Esophagus squamous epithelium (tissue), 5 donors: Measurements from ENCODE around the gene IFI6. TPM values are rescaled to one million over a fixed set of nuclear protein-coding genes. Genes with fewer than 3 reads are reported as not detected.

Source experiments
- DNase-seq: peaks from one replicate; lab custom pipeline; 2025; lab: John Stamatoyannopoulos, UW
- H3K27ac ChIP-seq, 4 donors: fragments of 200-600 bp; sonication (generic); one replicate each; pipeline ENCODE4 v1.5.1; 2016 to 2019; ENCODE audit warnings: mild to moderate bottlenecking in 1 of 4
- H3K27me3 ChIP-seq, 4 donors: fragments of 200-600 bp; sonication (generic); 1 replicate in 3 of 4; 2 replicates in 1 of 4; pipeline versions ENCODE4 v1.5.1 to v1.6.0; 2017 to 2021; ENCODE audit warnings: antibody characterized with exemption in 1 of 4
- H3K36me3 ChIP-seq, 3 donors: fragments of 200-600 bp; sonication (generic); one replicate each; pipeline ENCODE4 v1.5.1; 2016 to 2019
- H3K4me1 ChIP-seq, 3 donors: fragments of 200-600 bp; sonication (generic); one replicate each; pipeline ENCODE4 v1.5.1; 2017 to 2019
- H3K4me3 ChIP-seq, 4 donors: fragments of 200-600 bp; sonication (generic); 1 replicate in 3 of 4; 2 replicates in 1 of 4; pipeline ENCODE4 v1.5.1; 2016 to 2019; ENCODE audit warnings: mild to moderate bottlenecking in 2 of 4, moderate library complexity in 1 of 4
- H3K9me3 ChIP-seq, 3 donors: fragments of 200-600 bp; sonication (generic); one replicate each; pipeline ENCODE4 v1.5.1; 2016 to 2019
- CTCF ChIP-seq, 6 experiments: fragments of 450-650 bp in 4 of 6; fragments of 200-600 bp in 2 of 6; sonication (generic) in 2 of 6; IDR thresholded peaks; one replicate each; pipeline ENCODE4 v1.5.1; 2016 to 2019; ENCODE audit warnings: antibody characterized with exemption in 6 of 6, mild to moderate bottlenecking in 4 of 6, moderate library complexity in 4 of 6
- POLR2A ChIP-seq, 4 donors: fragments of 450-650 bp; IDR thresholded peaks; one replicate each; pipeline ENCODE4 v1.6.1; 2017; ENCODE audit warnings: antibody characterized with exemption in 4 of 4, mild to moderate bottlenecking in 4 of 4, moderate library complexity in 3 of 4
- WGBS, 2 donors: methylation state at CpG; one replicate each; pipeline ENCODE4 v1.1.5; 2018; 5-methylcytosine and 5-hydroxymethylcytosine counted together
- intact Hi-C: fragments of 100-400 bp; cut with DNase I; formaldehyde crosslinking; loops from one replicate; pipeline ENCODE4 v1.15.0; 2022
- total RNA-seq, 4 donors: library from RNA; depleted of rRNA; stranded (reverse); fragments of >200 nt; gene quantifications; one replicate each; pipeline ENCODE4 v1.1.0, GENCODE V29; 2016
- donor health status: DM: yes; HTN: yes; CAD: no.

Gene IFI6
- total RNA-seq, 4 donors from 2014 or later = 4.0 to 194 (median 13.6) TPM

- no peak for DNase-seq
- WGBS, 2 donors = 15 to 64% methylated on average over 2 to 4 of the region's 7 CpGs
- H3K27ac ChIP-seq = peak overlapping the region; percentile 13 to 83 (median 70)
- H3K27me3 ChIP-seq = no peaks in the 10 kb centered on the region
- no peaks in the 10 kb centered on the region for H3K36me3 ChIP-seq
- no peak for TF ChIP-seq CTCF (IDR thresholded peaks at IDR 0.05)
- TF ChIP-seq POLR2A (IDR thresholded peaks at IDR 0.05) = no peak
- H3K4me3 ChIP-seq = no peak overlapping the region
- H3K4me1 ChIP-seq = peaks cover 32 to 46% (median 33%) of the 10 kb centered on the region in 3 donors
- intact Hi-C loops = no loop called here
- H3K9me3 ChIP-seq = no peaks in the 10 kb centered on the region
Observed at GRCh38 chr1:27656157-27656893, 15.7 kb downstream of the IFI6 start.

DNA sequence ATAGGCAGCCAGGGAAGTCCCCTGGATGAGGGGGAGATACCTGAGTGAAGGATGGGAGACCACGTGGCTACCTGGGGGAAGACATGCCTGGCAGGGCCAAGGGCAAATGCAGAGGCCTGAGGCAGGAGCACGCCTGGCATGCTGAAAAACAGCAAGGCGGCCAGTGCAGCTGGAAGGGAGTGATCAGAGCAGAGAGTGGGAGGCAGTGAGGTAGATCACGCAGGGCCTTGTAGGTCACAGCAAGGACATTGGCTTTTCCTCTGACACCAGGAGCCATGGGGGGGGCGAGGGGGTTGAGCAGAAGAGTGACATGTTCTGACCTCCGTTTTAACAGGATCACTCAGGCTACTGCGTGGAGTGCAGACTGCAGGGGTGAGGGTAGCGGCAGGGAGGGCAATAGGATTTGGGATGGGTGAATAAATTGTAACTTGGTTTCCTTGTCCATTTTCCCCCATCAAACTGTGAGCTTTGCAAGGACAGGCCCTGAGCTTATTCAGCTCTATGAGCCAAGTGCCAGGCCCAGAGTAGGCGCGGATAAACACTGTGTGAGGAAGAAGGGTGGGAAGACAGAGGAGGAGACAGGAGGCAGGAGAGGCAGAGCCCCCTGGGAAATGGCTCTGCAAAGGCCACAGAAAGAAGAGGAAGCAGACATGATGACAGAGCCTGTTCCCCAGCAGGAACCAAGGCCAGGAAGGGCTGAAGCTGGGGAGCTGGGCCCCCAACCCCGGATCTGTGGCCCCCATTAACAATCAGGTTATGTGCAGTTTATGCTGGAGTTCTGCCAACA lies 16.6 kb downstream of the IFI6 start:
- H3K9me3 ChIP-seq = no peaks in the 10 kb centered on the region
- no peak for DNase-seq
- TF ChIP-seq POLR2A (IDR thresholded peaks at IDR 0.05) (no peak), CTCF (IDR thresholded peaks at IDR 0.05) (no peak)
- peak overlapping the region in 3 of 4 donors; percentile 67 to 83 (median 72) for H3K27ac ChIP-seq
- no peaks in the 10 kb centered on the region for H3K27me3 ChIP-seq
- intact Hi-C loops = no loop called here
- H3K36me3 ChIP-seq = no peaks in the 10 kb centered on the region
- H3K4me3 ChIP-seq = no peak overlapping the region
- 59 to 66% methylated on average over 10 to 11 of the region's 11 CpGs for WGBS, 2 donors
- H3K4me1 ChIP-seq = peaks cover 28 to 50% (median 33%) of the 10 kb centered on the region in 3 donors

DNA sequence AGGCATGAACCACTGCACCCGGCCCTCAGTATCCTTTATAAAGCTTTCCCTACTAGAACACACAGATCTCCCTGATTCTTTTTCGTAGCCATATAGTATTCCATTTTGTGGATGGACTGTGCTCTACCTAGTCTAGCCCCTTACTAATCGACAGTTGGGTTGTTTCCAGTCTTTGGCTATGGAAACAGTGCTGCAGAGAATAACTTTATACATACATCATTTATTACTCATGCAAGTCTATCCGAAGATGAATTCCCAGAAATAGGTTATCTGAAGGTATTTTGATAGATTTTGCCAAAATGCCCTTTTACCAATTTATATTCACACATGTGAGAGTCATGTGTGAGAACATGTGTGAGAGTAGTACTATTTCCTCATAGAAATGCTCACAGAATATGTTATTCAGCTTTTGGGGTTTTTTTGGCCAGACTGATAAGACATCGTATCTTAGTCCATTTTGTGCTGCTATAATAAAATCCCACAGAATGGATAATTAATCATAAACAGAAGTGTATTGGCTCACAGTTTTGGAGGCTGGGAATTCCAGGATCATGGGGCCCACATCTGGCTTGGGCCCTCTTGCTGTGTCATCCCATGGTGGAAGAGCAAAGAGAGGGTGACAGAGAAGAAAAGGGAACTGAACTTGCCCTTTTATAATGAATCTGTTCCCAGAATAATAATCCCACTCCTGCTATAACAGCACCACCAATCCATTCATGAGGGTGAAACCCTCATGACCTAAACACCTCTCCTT lies 19.7 kb downstream of the IFI6 start:
- H3K27ac ChIP-seq = no peak overlapping the region

GRCh38 chr1:27650539-27651175 lies 21.3 kb downstream of the IFI6 start:
- Histone ChIP-seq H3K9me3 (no peaks in the 10 kb centered on the region), H3K4me3 (no peak overlapping the region), H3K4me1 (peaks cover 2 to 36% (median 9%) of the 10 kb centered on the region in 3 donors), H3K27ac (peak overlapping the region in 3 of 4 donors; percentile 7 to 42 (median 34)), H3K36me3 (no peaks in the 10 kb centered on the region), H3K27me3 (no peaks in the 10 kb centered on the region)
- TF ChIP-seq POLR2A (IDR thresholded peaks at IDR 0.05) (no peak), CTCF (IDR thresholded peaks at IDR 0.05) (no peak)
- intact Hi-C loops = no loop called here
- WGBS, 2 donors = 43 to 55% methylated on average over 7 of the region's 7 CpGs
- no peak for DNase-seq

More for the DNA sequence above, 19.7 kb downstream of the IFI6 start:
- Histone ChIP-seq H3K36me3 (no peaks in the 10 kb centered on the region), H3K9me3 (no peaks in the 10 kb centered on the region), H3K4me1 (peaks cover 10 to 39% (median 18%) of the 10 kb centered on the region in 3 donors), H3K4me3 (no peak overlapping the region), H3K27me3 (no peaks in the 10 kb centered on the region)
- WGBS, 2 donors = 75 to 87% methylated on average over 5 of the region's 5 CpGs
- TF ChIP-seq POLR2A (IDR thresholded peaks at IDR 0.05) (no peak), CTCF (IDR thresholded peaks at IDR 0.05) (no peak)
- DNase-seq = no peak
- intact Hi-C loops = no loop called here
